Neural cell (in vitro differentiated cells): ENCODE data around the gene RUNX3. TPM values are rescaled to one million over a fixed set of nuclear protein-coding genes. Genes with fewer than 3 reads are reported as not detected.

Source experiments
- H2AFZ ChIP-seq: fragments of 200-600, 300-800 bp; sonication (generic), shearing (Covaris generic); 2 replicates; pipeline ENCODE4 v1.6.0; 2014; ENCODE audit warnings: low read depth, mild to moderate bottlenecking, antibody characterized with exemption, low read length, moderate library complexity
- H3F3A ChIP-seq: fragments of 200-600 bp; shearing (Covaris generic); 2 replicates; pipeline ENCODE4 v1.6.1; 2016; ENCODE audit warnings: mild to moderate bottlenecking, moderate library complexity, mixed read lengths, antibody characterized with exemption, low read length; ENCODE audit not compliant: insufficient read depth, poor library complexity, severe bottlenecking
- H3K27ac ChIP-seq: fragments of 200-600, 300-800 bp; sonication (generic), shearing (Covaris generic); 2 replicates; pipeline ENCODE4 v1.5.1; 2014; ENCODE audit warnings: mild to moderate bottlenecking, low read length, moderate library complexity
- H3K27me3 ChIP-seq: fragments of 300-800, 200-600 bp; sonication (generic), shearing (Covaris generic); 2 replicates; pipeline ENCODE4 v1.6.0; 2014; ENCODE audit warnings: mild to moderate bottlenecking, low read depth, low read length, moderate library complexity; ENCODE audit not compliant: insufficient read depth
- H3K36me3 ChIP-seq: fragments of 300-800, 200-600 bp; sonication (generic), shearing (Covaris generic); 2 replicates; pipeline ENCODE4 v1.5.1; 2014; ENCODE audit warnings: mild to moderate bottlenecking, antibody characterized with exemption, low read length, moderate library complexity; ENCODE audit not compliant: insufficient read depth
- H3K4me2 ChIP-seq: fragments of 300-800, 200-600 bp; sonication (generic), shearing (Covaris generic); 2 replicates; pipeline ENCODE4 v1.6.0; 2014; ENCODE audit warnings: mild to moderate bottlenecking, low read length
- H3K4me3 ChIP-seq: fragments of 300-800, 200-600 bp; sonication (generic), shearing (Covaris generic); 2 replicates; pipeline ENCODE4 v1.5.1; 2014; ENCODE audit warnings: mild to moderate bottlenecking, low read length, moderate library complexity
- H3K79me2 ChIP-seq: fragments of 200-600 bp; shearing (Covaris generic); replicated peaks from 2 replicates; pipeline ENCODE4 v1.6.0; 2014; ENCODE audit warnings: mild to moderate bottlenecking, low read length, moderate library complexity; ENCODE audit not compliant: insufficient read depth
- H3K9ac ChIP-seq: fragments of 300-800, 200-600 bp; sonication (generic), shearing (Covaris generic); 2 replicates; pipeline ENCODE4 v1.6.1; 2016; ENCODE audit warnings: mild to moderate bottlenecking, low read length, mixed read lengths
- H3K9me2 ChIP-seq: fragments of 200-600 bp; shearing (Covaris generic); 2 replicates; pipeline ENCODE4 v1.6.1; 2016; ENCODE audit warnings: mild to moderate bottlenecking, low read length, mixed read lengths; ENCODE audit not compliant: insufficient read depth
- H3K9me3 ChIP-seq: fragments of 200-600, 300-800 bp; sonication (generic), shearing (Covaris generic); 2 replicates; pipeline ENCODE4 v1.6.1; 2016; ENCODE audit warnings: mild to moderate bottlenecking, mixed run types, low read length, moderate library complexity, mixed read lengths
- H4K20me1 ChIP-seq: fragments of 200-600 bp; shearing (Covaris generic); 2 replicates; pipeline ENCODE4 v1.6.1; 2016; ENCODE audit warnings: mild to moderate bottlenecking, mixed run types; ENCODE audit not compliant: insufficient read depth
- EP300 ChIP-seq: fragments of 450-650 bp; conservative IDR thresholded peaks from 2 replicates; pipeline ENCODE4 v1.6.1; 2014; ENCODE audit warnings: antibody characterized with exemption, mild to moderate bottlenecking, moderate library complexity; ENCODE audit not compliant: poor library complexity, severe bottlenecking
- EZH2 ChIP-seq: fragments of 200-600, 300-800 bp; shearing (Covaris generic), sonication (generic); IDR thresholded peaks from 2 replicates; pipeline ENCODE4 v1.6.1; 2014; ENCODE audit warnings: antibody characterized with exemption, low read length, borderline replicate concordance, mild to moderate bottlenecking; ENCODE audit not compliant: insufficient read depth, poor library complexity, severe bottlenecking
- MXI1 ChIP-seq: fragments of 450-650 bp; conservative IDR thresholded peaks from 2 replicates; pipeline ENCODE4 v1.6.1; 2014; ENCODE audit warnings: antibody characterized with exemption, mild to moderate bottlenecking; ENCODE audit not compliant: poor library complexity, severe bottlenecking
- POLR2AphosphoS5 ChIP-seq: IDR thresholded peaks from 2 replicates; pipeline ENCODE4 v1.6.1; 2012
- RAD21 ChIP-seq: fragments of 450-650 bp; conservative IDR thresholded peaks from 2 replicates; pipeline ENCODE4 v1.6.1; 2014; ENCODE audit warnings: antibody characterized with exemption, mild to moderate bottlenecking, moderate library complexity
- SMC3 ChIP-seq: fragments of 450-650 bp; conservative IDR thresholded peaks from 2 replicates; pipeline ENCODE4 v1.6.1; 2014; ENCODE audit warnings: antibody characterized with exemption, mild to moderate bottlenecking, moderate library complexity; ENCODE audit not compliant: poor library complexity
- TAF1 ChIP-seq: IDR thresholded peaks from 2 replicates; pipeline ENCODE4 v1.6.1; 2012; ENCODE audit warnings: low read depth
- polyA plus RNA-seq: library from polyadenylated mRNA; depleted of rRNA; stranded (reverse); fragments of >200 nt; gene quantifications from 2 replicates; pipeline ENCODE4 v1.2.3, GENCODE V29; 2014
- TF ChIP-seq, protein P1 (sequence below): IDR thresholded peaks from 2 replicates; pipeline ENCODE4 v1.6.1; 2012; ENCODE audit warnings: borderline replicate concordance
- TF ChIP-seq, protein P2 (sequence below): fragments of 450-650 bp; IDR thresholded peaks from 2 replicates; pipeline ENCODE4 v1.5.1; 2014; ENCODE audit warnings: antibody characterized with exemption, mild to moderate bottlenecking, moderate library complexity; ENCODE audit not compliant: poor library complexity, severe bottlenecking

RUNX3 gene
- polyA plus RNA-seq, 1 donor from 2014 or later: not detected

DNA sequence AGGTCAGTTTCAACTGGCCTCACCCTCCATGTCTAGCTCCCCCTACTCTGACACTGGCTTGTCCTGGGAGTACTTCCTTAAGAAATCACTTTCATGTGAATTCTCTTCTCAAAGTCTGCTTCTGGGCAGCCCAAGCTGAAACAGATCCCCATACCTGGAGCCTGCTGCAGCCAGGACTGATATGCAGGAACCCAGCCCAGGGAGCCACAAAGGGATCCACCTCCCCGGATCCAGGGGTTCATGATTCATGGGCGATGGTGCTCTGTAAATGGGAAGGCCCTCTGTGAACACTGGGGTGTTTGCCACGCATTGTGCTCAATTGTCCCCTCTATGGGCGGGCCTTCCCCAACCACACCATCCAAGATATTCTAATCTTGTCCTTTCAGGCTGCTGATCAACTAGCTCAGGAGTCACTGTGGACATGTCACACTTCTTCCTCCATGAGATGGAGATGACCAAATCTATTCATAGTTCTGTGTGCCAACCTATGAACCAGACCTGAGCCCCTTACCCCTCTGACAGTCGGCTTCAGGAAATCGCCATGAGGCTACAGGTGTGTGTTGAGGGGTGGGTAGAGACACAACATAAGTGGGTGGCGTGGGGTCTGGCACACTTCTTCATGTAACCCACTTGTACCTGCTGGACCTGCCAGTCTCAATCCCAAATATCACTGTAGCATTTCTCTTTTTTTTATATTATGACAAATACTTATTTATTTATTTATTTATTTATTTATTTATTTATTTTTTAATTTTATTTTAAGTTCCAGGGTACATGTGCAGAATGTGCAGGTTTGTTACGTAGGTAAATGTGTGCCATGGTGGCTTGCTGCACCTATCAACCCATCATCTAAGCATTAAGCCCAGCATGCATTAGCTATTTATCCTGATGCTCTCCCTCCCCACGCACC, 41.8 kb downstream of the RUNX3 start:
- Histone ChIP-seq H3F3A (no peaks in the 10 kb centered on the region), H3K4me2 (no peak overlapping the region), H3K27me3 (no peaks in the 10 kb centered on the region), H3K9me3 (no peaks in the 10 kb centered on the region), H3K79me2 (no peaks in the 10 kb centered on the region), H3K4me3 (no peak overlapping the region), H3K27ac (no peak overlapping the region), H3K9ac (no peak overlapping the region), H3K9me2 (no peaks in the 10 kb centered on the region), H4K20me1 (no peaks in the 10 kb centered on the region), H3K36me3 (no peaks in the 10 kb centered on the region), H2AFZ (no peak overlapping the region)
- TF ChIP-seq EZH2 (no peak), TAF1 (no peak), EP300 (no peak), POLR2AphosphoS5 (no peak), RAD21 (no peak), MXI1 (no peak), SMC3 (no peak)
- TF ChIP-seq, protein P1, sequence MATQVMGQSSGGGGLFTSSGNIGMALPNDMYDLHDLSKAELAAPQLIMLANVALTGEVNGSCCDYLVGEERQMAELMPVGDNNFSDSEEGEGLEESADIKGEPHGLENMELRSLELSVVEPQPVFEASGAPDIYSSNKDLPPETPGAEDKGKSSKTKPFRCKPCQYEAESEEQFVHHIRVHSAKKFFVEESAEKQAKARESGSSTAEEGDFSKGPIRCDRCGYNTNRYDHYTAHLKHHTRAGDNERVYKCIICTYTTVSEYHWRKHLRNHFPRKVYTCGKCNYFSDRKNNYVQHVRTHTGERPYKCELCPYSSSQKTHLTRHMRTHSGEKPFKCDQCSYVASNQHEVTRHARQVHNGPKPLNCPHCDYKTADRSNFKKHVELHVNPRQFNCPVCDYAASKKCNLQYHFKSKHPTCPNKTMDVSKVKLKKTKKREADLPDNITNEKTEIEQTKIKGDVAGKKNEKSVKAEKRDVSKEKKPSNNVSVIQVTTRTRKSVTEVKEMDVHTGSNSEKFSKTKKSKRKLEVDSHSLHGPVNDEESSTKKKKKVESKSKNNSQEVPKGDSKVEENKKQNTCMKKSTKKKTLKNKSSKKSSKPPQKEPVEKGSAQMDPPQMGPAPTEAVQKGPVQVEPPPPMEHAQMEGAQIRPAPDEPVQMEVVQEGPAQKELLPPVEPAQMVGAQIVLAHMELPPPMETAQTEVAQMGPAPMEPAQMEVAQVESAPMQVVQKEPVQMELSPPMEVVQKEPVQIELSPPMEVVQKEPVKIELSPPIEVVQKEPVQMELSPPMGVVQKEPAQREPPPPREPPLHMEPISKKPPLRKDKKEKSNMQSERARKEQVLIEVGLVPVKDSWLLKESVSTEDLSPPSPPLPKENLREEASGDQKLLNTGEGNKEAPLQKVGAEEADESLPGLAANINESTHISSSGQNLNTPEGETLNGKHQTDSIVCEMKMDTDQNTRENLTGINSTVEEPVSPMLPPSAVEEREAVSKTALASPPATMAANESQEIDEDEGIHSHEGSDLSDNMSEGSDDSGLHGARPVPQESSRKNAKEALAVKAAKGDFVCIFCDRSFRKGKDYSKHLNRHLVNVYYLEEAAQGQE: no peak
- TF ChIP-seq, protein P2, sequence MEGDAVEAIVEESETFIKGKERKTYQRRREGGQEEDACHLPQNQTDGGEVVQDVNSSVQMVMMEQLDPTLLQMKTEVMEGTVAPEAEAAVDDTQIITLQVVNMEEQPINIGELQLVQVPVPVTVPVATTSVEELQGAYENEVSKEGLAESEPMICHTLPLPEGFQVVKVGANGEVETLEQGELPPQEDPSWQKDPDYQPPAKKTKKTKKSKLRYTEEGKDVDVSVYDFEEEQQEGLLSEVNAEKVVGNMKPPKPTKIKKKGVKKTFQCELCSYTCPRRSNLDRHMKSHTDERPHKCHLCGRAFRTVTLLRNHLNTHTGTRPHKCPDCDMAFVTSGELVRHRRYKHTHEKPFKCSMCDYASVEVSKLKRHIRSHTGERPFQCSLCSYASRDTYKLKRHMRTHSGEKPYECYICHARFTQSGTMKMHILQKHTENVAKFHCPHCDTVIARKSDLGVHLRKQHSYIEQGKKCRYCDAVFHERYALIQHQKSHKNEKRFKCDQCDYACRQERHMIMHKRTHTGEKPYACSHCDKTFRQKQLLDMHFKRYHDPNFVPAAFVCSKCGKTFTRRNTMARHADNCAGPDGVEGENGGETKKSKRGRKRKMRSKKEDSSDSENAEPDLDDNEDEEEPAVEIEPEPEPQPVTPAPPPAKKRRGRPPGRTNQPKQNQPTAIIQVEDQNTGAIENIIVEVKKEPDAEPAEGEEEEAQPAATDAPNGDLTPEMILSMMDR: no peak

DNA sequence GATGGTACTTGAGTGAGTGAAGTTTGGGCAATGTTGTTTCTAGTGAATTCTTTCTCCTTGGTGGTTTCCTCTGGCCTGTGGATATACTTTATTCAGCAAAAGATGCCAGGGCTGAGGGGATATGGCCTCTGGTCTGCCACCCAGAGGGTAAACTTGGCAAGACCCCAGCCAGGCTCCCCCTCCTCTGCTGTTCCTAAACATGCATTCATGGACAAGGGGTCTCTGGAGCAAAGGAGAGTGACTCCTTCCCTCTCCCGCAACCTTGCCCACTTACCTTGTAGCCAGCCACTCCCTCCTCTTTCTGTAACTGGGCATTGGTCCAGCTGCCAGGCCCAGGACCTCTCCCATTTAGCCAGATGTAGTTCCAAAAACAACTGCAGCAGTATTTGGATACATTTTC, 43.8 kb downstream of the RUNX3 start:
- TF ChIP-seq POLR2AphosphoS5: no peak

More for the DNA sequence above, 43.8 kb downstream of the RUNX3 start:
- no peaks in the 10 kb centered on the region for H3K9me3 ChIP-seq
- H3K27ac ChIP-seq: no peak overlapping the region
- no peak overlapping the region for H3K9ac ChIP-seq
- H3K4me2 ChIP-seq: no peak overlapping the region
- no peaks in the 10 kb centered on the region for H3K79me2 ChIP-seq
- H3K9me2 ChIP-seq: no peaks in the 10 kb centered on the region
- no peaks in the 10 kb centered on the region for H4K20me1 ChIP-seq
- H3F3A ChIP-seq: no peaks in the 10 kb centered on the region
- H3K36me3 ChIP-seq: no peaks in the 10 kb centered on the region
- no peak overlapping the region for H3K4me3 ChIP-seq
- H2AFZ ChIP-seq: no peak overlapping the region
- H3K27me3 ChIP-seq: no peaks in the 10 kb centered on the region
